Fibroblast of upper back skin (primary cell): ENCODE results near the gene DERA.
"Not testable (repeated sequence)": the region's sequence is repeated elsewhere in the genome, so short reads cannot be mapped to it uniquely, and the experiment has no call there.

Experiments
- DNase-seq: peaks from one replicate; pipeline ENCODE4 v3.0.0-alpha.2; 2013

Gene DERA

GRCh38 chr12:15910864-15911721, at the start of gene DERA:
DERA (plus strand) TSS chr12:15911332; CDS start chr12:15911384, 52 bp downstream.
- peak; percentile 76 for DNase-seq

DNA sequence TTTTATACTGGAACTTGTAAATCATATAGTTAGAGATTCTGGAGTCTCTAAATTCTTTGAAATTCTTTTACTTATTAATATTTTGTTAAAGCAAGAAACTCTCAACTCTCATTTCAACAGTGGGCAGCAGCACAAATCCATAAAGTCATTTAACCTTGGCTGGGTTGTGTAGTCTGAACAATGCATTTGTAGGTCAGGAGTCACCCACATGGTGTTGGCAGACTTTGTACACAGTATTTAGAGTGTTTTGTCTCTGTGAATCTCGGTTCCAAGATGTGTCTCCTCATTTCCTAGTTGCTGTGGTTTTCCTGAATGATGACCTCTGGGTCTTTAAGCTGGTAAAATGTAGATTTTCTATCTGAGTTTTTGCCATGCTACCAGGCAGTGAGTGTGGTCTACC, 49.7 kb upstream of the DERA start:
- DNase-seq, result no peak

DNA sequence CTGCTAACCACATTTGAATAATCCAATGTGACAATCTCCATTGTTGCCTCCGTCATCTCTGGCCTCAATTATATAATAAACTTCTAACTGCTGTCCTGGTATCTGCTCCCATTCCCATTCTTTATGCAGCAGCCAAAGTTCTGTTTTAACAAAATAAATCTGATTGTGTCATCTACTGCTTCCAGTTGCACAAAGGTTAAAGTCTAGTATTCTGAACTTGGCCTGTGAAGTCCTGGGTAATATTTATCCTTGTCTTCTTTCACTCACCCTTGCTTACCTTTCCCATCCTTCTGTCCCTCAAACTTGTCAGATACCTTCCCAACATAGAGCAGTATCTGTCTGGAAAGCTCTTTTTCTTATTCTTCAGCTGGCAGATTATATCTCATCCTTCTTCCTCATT, 48.3 kb upstream of the DERA start:
- DNase-seq, result no peak

DNA sequence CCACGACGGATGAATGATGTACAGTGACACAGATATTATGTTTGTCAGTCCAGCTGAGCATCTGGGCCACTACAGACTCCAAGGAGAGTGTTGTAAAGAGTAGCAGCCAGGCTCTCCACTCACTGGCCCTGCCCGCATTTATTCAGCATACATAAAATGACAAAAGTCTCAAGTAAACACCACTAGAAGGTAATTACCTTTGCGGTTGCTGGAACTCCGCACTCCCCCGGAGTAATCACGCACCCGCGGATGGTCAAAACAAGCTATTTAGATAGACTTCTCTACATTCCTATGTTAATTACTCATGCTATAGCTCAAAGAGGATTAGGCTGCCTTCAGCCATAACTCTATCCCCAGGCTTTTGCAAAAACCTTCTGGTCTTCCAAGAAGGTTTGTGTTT, 47.8 kb upstream of the DERA start:
- DNase-seq, result peak; percentile 40

- no peak for DNase-seq
These were observed 47.1 kb upstream of the DERA start for GRCh38 chr12:15863984-15864383.

GRCh38 chr12:15868186-15868585, 42.9 kb upstream of the DERA start:
- DNase-seq, result no peak

GRCh38 chr12:15873556-15873955, 37.6 kb upstream of the DERA start:
- no peak for DNase-seq

DNA sequence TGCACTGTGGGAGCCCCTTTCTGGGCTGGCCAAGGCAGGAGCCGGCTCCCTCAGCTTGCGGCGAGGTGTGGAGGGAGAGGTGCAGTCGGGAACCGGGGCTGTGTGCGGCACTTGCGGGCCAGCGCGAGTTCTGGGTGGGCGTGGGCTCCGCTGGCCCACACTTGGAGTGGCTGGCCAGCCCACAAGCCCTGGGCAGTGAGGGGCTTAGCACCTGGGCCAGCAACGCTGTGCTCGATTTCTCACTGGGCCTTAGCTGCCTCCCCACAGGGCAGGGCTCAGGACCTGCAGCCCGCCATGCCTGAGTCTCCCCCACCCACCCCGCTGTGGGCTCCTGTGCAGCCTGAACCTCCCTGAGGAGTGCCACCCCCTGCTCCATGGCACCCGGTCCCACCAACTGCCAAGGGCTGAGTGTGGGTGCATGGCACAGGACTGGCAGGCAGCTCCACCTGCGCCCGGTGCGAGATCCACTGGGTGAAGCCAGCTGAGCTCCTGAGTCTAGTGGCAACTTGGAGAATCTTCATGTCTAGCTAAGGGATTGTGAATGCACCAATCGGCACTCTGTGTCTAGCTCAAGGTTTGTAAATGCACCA, 36.5 kb upstream of the DERA start:
- not testable (repeated sequence) for DNase-seq

GRCh38 chr12:15875863-15876262, 35.3 kb upstream of the DERA start:
- DNase-seq, result no peak

DNA sequence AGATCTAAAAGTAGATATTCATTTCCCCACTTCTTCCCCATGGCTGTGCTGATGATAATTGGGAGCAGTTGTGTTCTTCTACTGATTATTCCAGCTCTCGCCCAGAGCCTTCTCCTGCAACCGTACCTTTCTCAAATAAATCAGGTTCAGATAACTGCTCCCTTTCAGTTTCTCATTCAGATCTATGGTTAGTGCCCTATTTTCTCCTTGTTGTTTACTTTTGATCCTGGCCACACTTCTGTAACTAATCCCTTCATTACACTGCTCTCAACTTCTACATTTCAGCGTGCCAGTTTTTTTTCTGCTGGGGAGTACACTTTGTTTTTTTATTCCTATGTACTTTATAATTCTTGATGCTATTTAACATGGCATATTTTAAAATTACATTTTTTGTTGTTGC, 31.7 kb upstream of the DERA start:
- no peak for DNase-seq

GRCh38 chr12:15880721-15881120, 30.4 kb upstream of the DERA start:
- DNase-seq, result no peak

DNA sequence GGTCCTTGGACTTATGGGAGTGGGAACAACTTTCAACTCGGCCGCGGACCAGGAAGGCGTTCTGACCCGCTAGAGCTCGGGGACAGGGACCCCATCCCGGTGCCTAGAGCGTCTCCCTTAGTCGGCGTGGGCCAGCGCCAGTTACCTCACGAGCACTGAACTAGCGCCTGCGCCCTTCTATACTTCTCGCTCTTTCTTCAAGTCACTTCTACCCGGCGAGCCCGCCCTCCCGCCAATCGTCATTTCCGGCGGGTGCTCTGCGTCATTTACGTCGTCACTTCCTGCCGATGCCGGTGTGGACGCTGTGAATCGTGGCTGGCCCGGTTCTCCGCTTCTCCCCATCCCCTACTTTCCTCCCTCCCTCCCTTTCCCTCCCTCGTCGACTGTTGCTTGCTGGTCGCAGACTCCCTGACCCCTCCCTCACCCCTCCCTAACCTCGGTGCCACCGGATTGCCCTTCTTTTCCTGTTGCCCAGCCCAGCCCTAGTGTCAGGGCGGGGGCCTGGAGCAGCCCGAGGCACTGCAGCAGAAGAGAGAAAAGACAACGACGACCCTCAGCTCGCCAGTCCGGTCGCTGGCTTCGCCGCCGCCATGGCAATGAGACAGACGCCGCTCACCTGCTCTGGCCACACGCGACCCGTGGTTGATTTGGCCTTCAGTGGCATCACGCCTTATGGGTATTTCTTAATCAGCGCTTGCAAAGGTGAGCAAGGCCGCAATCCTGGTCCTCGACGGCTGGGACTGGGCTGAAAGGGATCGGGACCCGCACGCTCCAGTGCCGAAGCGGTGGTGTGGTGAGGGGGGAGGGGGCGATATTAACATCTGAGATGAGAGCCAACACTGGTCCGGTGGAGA, 28.8 kb upstream of the DERA start, which contains the start of gene STRAP:
Gene STRAP, plus strand, starts transcription at position 270 of the 854 bp plus-strand sequence. Its CDS starts 321 bp downstream, at position 591.
- DNase-seq, result peak; percentile 97

GRCh38 chr12:15883536-15883935, 27.6 kb upstream of the DERA start:
- peak; percentile 22 for DNase-seq

GRCh38 chr12:15886372-15887042, 24.6 kb upstream of the DERA start:
- DNase-seq, result no peak

- DNase-seq, result no peak
These were observed 23.9 kb upstream of the DERA start for GRCh38 chr12:15887043-15887817.

- DNase-seq, result no peak
These were observed 18.4 kb upstream of the DERA start for GRCh38 chr12:15892645-15893259.

DNA sequence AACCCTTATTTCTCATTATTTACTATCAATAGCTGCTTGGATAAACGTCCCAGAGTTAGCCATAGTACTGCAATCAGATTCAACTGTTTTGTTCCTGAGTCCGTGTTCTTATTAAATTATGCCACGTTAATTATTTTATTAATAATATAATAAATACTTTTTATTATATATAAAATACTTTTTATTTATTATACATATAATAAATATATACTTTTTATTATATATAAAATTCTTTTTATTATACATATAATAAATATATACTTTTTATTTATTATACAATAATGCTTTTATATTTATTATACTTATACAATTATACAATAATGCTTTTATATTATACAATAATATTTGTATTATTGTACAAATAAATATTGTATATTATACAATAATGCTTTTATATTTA, 17.9 kb upstream of the DERA start:
- no peak for DNase-seq

DNA sequence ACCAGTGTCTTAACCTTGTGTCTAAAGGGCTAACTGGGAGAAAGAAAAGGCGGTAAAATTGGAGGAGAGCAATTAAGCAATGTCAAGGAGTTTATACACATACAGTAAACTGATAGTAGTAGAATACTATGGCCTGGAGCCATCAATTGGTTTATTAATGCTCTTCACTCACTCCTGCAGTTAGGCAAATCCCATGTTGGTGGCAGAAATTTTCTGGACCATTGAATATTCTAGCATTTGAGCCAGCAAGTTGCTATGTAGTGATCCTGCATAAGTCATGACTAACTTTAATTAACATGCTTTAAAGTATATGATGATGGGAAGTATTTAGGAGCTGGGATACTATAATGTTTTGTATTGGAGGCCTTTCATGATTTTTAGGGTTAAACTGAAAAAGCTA, 14.3 kb upstream of the DERA start:
- no peak for DNase-seq

DNA sequence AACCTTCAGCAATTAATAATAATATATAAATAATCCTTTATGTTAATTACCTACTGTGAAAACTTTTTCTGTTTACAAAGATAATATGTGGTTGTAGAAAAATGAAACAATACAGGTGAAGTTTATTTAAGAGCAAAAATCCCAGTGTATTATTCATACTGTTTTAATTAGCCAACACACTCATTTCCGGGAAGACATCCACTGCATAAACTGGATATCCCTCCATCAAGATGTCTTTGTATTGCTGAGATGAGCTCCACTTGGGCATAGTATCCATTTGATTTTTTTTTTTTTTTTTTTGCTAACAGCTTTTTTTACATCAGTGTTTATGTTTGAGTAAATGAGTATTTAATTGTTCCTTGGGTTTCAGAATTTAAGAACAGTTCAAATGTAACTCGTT, 13.7 kb upstream of the DERA start:
- peak; percentile 26 for DNase-seq

GRCh38 chr12:15899282-15899870, 11.8 kb upstream of the DERA start:
- DNase-seq, result no peak

DNA sequence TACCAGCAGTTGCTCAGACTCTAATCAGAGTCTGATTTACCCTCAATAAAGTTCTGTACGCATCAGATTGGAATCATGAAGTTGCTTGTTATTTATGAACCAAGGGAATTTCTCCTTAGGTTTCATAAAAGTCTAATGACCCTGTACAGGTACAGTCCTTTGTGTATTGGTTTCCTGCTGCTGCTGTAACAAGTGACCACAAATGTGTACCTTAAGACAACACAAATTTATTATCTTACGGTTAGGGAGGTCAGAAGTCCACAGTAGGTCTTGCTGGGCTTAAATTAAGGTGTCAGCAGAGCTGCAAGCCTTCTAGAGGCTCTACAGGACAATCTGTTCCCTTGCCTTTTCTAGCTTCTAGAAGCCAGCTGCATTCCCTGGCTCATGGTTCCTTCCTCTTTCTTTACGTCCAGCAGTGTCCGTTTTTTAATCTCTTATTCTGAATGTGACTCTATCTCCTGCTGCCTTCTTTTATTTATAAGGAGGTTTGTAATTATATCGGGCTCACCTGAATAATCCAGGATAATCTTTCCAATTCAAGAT, 6.7 kb upstream of the DERA start:
- DNase-seq, result no peak
